RPMI7951 (cell line): Measurements from ENCODE around the gene ZBTB46. TPM values are rescaled to one million over a fixed set of nuclear protein-coding genes. Genes with fewer than 3 reads are reported as not detected.

Experiments used
- DNase-seq: peaks from one replicate; pipeline ENCODE4 v3.0.0-alpha.2; 2012; ENCODE audit warnings: low read depth
- total RNA-seq: library from RNA; depleted of rRNA; stranded (reverse); fragments of >200 nt; shearing (Covaris generic); gene quantifications from 2 replicates; pipeline ENCODE4 v1.2.3, GENCODE V29; 2014

The ZBTB46 gene
- total RNA-seq, 1 experiment from 2014 or later: 3.4 TPM

- DNase-seq: no peak
These were observed 63.2 kb downstream of the ZBTB46 start for GRCh38 chr20:63767886-63768285.

GRCh38 chr20:63767456-63767855, 63.6 kb downstream of the ZBTB46 start:
- no peak for DNase-seq

- DNase-seq: no peak
These were observed 64.2 kb downstream of the ZBTB46 start for GRCh38 chr20:63766695-63767426.

DNA sequence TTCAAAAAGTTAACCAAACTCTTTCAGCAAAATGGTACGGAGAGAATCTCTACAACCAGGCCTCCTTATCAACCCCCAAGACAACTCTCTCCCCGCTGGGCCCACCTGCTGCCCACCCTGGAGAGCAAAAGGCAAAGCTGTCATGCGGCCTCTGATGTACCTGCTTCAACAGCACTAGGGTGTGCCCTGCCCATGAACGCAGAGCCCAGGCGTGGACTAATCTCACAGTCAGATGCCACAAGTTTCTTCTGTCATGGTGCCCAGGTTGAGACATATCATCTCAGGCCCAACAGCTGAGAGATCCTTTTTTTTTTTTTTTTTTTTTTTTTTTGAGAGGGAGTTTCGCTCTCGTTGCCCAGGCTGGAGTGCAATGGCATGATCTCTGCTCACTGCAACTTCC, 65.2 kb downstream of the ZBTB46 start:
- DNase-seq: no peak

DNA sequence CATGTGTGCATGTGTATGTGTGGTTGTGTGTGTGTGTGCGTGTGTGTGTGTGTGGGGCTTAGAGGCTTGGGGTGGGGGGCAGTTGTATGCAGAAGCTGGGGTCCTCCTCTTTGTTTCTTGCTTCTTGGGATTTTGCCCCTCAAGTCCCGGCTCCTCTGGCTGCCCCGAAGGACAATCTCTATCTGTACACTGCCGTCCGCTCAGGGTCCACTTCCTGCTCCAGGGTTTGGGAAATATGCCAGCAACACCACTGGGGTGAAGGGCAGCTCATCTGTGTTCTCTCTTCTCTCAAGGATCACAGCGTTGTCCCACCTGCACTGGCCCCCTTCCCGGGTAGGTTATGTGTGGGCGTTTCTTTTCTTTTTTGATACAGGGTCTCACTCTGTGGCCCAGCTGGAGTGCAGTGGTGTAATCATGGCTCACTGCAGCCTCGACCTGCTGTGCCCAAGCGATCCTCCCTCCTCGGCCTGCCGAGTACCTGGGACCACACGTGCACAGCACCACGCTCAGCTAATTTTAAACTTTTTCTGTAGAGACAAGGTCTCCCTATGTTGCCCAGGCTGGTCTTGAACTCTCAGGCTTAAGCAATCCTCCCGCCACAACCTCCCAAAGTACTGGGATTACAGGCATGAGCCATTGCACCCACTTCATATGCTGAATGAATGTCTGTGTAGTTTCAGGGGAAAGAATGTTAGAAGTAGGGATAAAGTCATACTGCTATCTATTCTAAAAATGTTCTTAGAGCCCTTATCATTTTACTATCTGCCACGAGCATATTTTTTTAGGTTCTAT, 65.8 kb downstream of the ZBTB46 start:
- no peak for DNase-seq

DNA sequence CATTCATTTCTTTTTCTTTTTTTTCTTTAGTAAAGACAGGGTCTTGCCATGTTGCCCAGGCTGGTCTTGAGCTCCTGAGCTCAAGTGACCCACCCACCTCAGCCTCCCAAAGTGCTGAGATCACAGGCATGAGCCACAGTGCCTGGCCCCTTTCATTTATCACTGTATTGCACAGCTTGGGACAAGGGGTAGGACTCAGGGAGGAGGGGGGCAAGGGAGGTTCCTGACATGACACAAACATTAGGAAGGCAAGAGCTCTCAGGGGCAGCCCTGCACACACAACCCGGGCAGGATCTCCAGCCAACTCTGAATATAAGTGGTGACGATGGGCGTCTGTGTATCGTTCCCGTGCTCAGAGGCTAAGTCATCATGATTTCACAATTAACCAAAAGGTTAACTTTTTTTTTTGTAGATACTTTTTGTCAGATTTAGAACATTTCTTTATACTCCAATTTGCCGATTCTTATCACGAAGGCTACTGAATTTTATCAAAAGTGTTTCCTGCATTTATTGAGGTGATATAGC, 71.6 kb downstream of the ZBTB46 start:
- no peak for DNase-seq

DNA sequence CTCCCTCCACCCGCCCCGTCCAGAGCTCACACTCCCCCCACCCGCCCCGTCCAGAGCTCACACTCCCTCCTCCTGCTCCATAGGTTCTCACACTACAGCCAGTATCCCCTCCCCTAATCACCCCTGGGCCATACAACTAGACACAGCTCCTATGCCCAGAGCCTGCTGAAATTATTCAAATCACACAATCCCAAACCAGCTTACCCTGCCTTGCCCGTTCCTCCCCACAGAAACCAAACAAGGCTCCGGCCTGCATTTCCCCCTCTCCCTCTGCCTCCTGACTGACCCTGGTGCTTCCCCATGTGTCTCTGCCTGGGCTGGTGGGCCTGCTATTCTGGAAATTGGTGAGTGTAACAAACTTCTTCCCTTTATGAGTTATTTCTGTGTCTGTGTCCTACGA, 72.9 kb downstream of the ZBTB46 start:
- no peak for DNase-seq

DNA sequence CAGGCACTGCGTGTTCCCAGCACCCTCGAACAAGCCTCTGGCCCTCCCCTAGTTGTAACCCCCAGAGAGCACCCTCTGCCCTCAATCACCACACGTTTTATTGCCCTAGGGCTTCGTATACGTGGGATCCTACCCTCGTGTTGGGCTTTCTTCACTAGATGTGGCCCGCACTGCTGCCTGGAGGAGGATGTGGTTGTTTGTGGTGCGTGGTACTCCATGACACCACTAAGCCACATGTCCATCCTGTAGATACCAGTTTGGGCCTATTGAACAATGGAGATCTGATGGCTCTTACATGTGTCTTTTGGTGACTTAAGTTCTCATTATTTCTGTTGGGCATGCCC, 74.4 kb downstream of the ZBTB46 start:
- no peak for DNase-seq

- DNase-seq: no peak
These were observed 75.0 kb downstream of the ZBTB46 start for GRCh38 chr20:63755933-63756647.

GRCh38 chr20:63754008-63754407, 77.1 kb downstream of the ZBTB46 start:
- DNase-seq: no peak

- no peak for DNase-seq
These were observed 77.7 kb downstream of the ZBTB46 start for GRCh38 chr20:63753381-63753780.

- DNase-seq: no peak
These were observed 78.5 kb downstream of the ZBTB46 start for GRCh38 chr20:63752411-63753101.

DNA sequence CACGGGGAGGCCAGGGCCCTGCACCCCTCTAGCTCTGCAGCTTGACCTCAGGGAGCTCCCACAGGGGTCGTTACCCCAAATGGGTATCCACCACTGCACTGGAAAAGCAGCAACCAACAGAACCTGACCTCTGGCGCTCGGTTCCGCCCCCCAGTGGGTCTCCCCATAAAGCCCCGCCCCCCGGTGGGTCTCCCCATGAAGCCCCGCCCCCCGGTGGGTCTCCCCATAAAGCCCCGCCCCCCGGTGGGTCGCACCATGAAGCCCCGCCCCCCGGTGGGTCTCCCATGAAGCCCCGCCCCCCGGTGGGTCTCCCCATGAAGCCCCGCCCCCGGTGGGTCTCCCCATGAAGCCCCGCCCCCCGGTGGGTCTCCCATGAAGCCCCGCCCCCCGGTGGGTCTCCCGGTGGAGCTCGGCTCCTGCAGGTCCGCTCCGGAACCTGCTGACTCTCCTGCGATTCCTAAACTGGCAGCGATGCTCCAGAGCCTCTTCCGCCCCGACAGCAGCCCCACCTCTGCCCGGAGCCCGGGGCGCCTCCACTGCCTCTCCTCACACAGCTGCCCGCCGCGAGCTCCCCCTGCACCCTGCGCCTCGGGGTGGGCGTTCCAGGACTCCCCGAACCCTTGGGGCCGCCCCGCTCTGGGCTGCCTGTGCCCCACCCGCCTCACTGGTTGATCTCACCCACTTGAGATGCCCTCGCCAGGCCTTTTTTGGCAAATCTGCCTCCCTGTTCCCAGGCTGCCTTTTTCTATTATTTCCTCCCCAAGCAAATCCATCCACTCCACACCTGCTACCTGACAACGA, 79.4 kb downstream of the ZBTB46 start:
- DNase-seq: no peak

DNA sequence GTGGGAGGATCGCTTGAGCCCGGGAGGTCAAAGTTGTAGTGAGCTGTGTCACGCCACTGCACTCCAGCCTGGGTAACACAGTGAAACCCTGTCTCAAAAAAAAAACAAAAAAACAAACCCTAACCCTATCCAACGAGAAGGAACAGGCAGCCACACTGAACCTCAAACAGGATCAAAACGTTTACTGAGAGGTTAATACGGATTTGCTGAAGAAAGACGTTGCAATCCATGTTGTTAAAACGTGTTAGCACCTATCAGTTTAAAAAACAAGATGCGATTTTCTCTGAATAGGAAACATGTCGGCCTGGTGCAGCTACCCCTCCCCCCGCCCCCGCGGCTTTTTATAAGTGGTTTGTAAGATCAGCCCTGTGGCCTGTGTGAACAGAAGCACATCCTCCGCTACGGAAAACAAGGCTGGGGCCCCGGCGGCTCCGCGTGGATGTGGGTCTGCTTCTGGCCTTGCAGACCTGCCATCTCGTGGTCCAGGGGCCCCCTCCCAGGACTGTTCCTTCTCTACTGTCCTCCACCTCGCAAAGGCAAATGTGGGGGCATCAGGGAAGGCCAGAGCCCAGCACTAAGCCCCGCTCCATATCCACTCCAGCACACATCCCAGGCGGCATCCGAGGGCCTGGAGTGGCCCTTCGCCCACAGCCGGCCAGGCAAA, 80.1 kb downstream of the ZBTB46 start:
- no peak for DNase-seq

- no peak for DNase-seq
These were observed 81.2 kb downstream of the ZBTB46 start for GRCh38 chr20:63749597-63750508.

- no peak for DNase-seq
These were observed 82.2 kb downstream of the ZBTB46 start for GRCh38 chr20:63748934-63749270.

GRCh38 chr20:63748070-63748933, 82.8 kb downstream of the ZBTB46 start:
- no peak for DNase-seq

DNA sequence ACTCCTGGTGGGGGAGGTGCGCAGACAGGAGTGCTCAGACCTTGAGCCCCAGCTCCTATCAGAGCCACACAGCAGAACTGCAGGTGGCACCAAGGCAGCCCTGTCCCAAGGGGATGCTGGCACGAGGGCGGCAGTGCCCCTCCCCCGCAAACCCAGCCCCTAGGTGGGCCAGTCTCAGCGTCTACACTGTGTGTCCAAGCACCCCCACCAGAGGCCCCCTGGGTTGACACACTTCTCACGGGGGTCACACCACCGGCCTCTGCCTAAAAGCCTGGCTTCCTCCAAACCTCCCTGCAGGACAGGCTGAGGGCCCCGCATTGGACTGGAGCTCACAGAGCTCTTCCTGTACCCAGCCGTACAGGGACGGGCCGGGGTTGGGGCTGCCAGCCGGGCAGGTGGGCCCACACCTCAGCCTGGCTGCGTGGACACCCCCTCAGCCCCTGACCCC, 83.4 kb downstream of the ZBTB46 start:
- no peak for DNase-seq
